GM12891 (cell line): ENCODE measurements around the gene NDUFS7.

Experiments used
- POLR2A ChIP-seq: IDR thresholded peaks from 2 replicates; pipeline ENCODE4 v1.6.1; 2011; ENCODE audit warnings: low read depth, low read length, control low read depth
- POLR2AphosphoS5 ChIP-seq: IDR thresholded peaks from 2 replicates; pipeline ENCODE4 v1.6.1; 2011; ENCODE audit warnings: low read depth, low read length, control low read depth
- POU2F2 ChIP-seq: IDR thresholded peaks from 2 replicates; pipeline ENCODE4 v1.6.1; 2011; ENCODE audit warnings: low read depth, mild to moderate bottlenecking, control low read depth, low read length, moderate library complexity

DNA sequence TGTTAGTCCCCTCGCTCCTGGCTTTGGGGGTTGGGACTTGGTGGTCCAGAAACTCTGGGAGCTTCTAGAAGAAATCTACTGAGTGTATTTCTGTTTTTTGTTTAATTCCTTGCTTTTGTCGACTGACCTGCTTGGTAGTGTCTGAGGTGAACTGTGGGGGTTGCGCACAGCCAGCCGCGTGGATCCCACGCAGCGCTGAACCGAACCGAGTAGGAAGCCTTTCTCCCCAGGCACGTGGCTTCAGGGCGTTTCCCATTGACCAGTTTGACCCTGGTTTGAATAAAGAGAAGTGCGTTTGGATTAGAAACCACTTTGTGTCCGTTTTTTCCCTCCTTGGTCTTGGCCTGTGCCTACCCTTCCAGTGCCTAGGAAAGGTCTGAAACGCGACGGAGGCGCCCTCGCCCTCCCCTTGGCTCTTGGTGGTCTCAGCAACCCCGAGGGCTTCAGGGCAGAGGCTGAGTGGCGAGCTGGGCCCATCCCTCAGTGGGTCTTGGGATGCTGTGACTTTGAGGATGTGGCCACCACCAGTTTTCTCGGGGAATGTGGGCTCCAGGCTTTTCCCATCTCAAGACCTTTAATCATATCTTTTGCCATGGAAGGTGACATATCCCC lies 51.8 kb downstream of the NDUFS7 start:
- TF ChIP-seq POLR2AphosphoS5 (no peak), POLR2A (no peak), POU2F2 (no peak)
